ENCODE data around the gene PELI2. TPM values are rescaled to one million over a fixed set of nuclear protein-coding genes. Genes with fewer than 3 reads are reported as not detected.

The PELI2 gene
- total RNA-seq, 4 donors from 2014 or later, result 0.91 to 10.5 (median 3.9) TPM

GRCh38 chr14:56262530-56262929 is 144.3 kb downstream of the PELI2 start:
- H3K27me3 ChIP-seq, result no peaks in the 10 kb centered on the region
- H3K9me3 ChIP-seq, result peaks cover 0 to 5% (median 0%) of the 10 kb centered on the region in 3 donors
- H3K36me3 ChIP-seq, result no peaks in the 10 kb centered on the region
- H3K27ac ChIP-seq, result no peak overlapping the region
- intact Hi-C loops (cut with DNase I), result no loop called here
- H3K4me1 ChIP-seq, result no peaks in the 10 kb centered on the region
- no peak for DNase-seq
- TF ChIP-seq CTCF (IDR thresholded peaks at IDR 0.05) (no peak), POLR2A (IDR thresholded peaks at IDR 0.05) (no peak)
- WGBS, 2 donors, result 84 to 85% methylated on average over 3 of the region's 3 CpGs
- no peak overlapping the region for H3K4me3 ChIP-seq

- H3K27ac ChIP-seq, result no peak overlapping the region
- no peaks in the 10 kb centered on the region for H3K27me3 ChIP-seq
- no peak overlapping the region for H3K4me3 ChIP-seq
- intact Hi-C loops (cut with DNase I), result no loop called here
- no peaks in the 10 kb centered on the region for H3K36me3 ChIP-seq
- DNase-seq, result no peak
- H3K4me1 ChIP-seq, result no peaks in the 10 kb centered on the region
- 43% methylated on average over 2 of the region's 2 CpGs for WGBS, 2 donors
- TF ChIP-seq CTCF (IDR thresholded peaks at IDR 0.05) (no peak), POLR2A (IDR thresholded peaks at IDR 0.05) (no peak)
- H3K9me3 ChIP-seq, result no peaks in the 10 kb centered on the region
Measured at GRCh38 chr14:56268039-56268438, 149.8 kb downstream of the PELI2 start.

- DNase-seq, result no peak
- intact Hi-C loops (cut with DNase I), result no loop called here
- no peak for TF ChIP-seq CTCF (IDR thresholded peaks at IDR 0.05)
- no peak for TF ChIP-seq POLR2A (IDR thresholded peaks at IDR 0.05)
- Histone ChIP-seq H3K27ac (no peak overlapping the region), H3K4me3 (no peak overlapping the region), H3K9me3 (no peaks in the 10 kb centered on the region), H3K36me3 (no peaks in the 10 kb centered on the region), H3K4me1 (no peaks in the 10 kb centered on the region), H3K27me3 (no peaks in the 10 kb centered on the region)
- 89 to 100% methylated on average over 2 to 5 of the region's 5 CpGs for WGBS, 2 donors
Measured at GRCh38 chr14:56268673-56269072, 150.5 kb downstream of the PELI2 start.

- Histone ChIP-seq H3K9me3 (no peaks in the 10 kb centered on the region), H3K4me3 (no peak overlapping the region), H3K36me3 (no peaks in the 10 kb centered on the region), H3K4me1 (no peaks in the 10 kb centered on the region), H3K27ac (no peak overlapping the region), H3K27me3 (no peaks in the 10 kb centered on the region)
- intact Hi-C loops (cut with DNase I), result no loop called here
- DNase-seq, result no peak
- TF ChIP-seq POLR2A (IDR thresholded peaks at IDR 0.05) (no peak), CTCF (IDR thresholded peaks at IDR 0.05) (no peak)
- WGBS, 2 donors, result 87 to 96% methylated on average over 4 to 8 of the region's 8 CpGs
Measured at GRCh38 chr14:56270921-56271320, 152.7 kb downstream of the PELI2 start.

GRCh38 chr14:56271970-56272369 is 153.8 kb downstream of the PELI2 start:
- Histone ChIP-seq H3K36me3 (no peaks in the 10 kb centered on the region), H3K9me3 (no peaks in the 10 kb centered on the region), H3K4me1 (no peaks in the 10 kb centered on the region), H3K27ac (no peak overlapping the region), H3K27me3 (no peaks in the 10 kb centered on the region), H3K4me3 (no peak overlapping the region)
- intact Hi-C loops (cut with DNase I), result no loop called here
- 79% methylated on average over 5 of the region's 5 CpGs for whole genome bisulfite sequencing, 2 donors
- TF ChIP-seq POLR2A (IDR thresholded peaks at IDR 0.05) (no peak), CTCF (IDR thresholded peaks at IDR 0.05) (no peak)
- DNase-seq, result no peak
